AG09309 (cell line): ENCODE results near the gene TULP1.

Experiments
- DNase-seq: peaks from one replicate; pipeline ENCODE4 v3.0.0-alpha.2; 2010; ENCODE audit warnings: low read depth
- H3K4me3 ChIP-seq: 2 replicates; pipeline ENCODE4 v1.5.1; 2011; ENCODE audit warnings: mild to moderate bottlenecking, low read depth, low read length, moderate library complexity; ENCODE audit not compliant: control insufficient read depth
- CTCF ChIP-seq: IDR thresholded peaks from 2 replicates; pipeline ENCODE4 v1.5.1; 2011; ENCODE audit warnings: mild to moderate bottlenecking, low read depth, low read length, inconsistent platforms; ENCODE audit not compliant: insufficient read depth, control insufficient read depth; ENCODE audit errors: missing control alignments

TULP1 gene

GRCh38 chr6:35493307-35493983 is 19.3 kb downstream of the TULP1 start:
- DNase-seq, result no peak
- TF ChIP-seq CTCF, result no peak
- no peak overlapping the region for H3K4me3 ChIP-seq

- no peak overlapping the region for H3K4me3 ChIP-seq
- no peak for TF ChIP-seq CTCF
- DNase-seq, result no peak
Measured at GRCh38 chr6:35492974-35493284, 19.8 kb downstream of the TULP1 start.

DNA sequence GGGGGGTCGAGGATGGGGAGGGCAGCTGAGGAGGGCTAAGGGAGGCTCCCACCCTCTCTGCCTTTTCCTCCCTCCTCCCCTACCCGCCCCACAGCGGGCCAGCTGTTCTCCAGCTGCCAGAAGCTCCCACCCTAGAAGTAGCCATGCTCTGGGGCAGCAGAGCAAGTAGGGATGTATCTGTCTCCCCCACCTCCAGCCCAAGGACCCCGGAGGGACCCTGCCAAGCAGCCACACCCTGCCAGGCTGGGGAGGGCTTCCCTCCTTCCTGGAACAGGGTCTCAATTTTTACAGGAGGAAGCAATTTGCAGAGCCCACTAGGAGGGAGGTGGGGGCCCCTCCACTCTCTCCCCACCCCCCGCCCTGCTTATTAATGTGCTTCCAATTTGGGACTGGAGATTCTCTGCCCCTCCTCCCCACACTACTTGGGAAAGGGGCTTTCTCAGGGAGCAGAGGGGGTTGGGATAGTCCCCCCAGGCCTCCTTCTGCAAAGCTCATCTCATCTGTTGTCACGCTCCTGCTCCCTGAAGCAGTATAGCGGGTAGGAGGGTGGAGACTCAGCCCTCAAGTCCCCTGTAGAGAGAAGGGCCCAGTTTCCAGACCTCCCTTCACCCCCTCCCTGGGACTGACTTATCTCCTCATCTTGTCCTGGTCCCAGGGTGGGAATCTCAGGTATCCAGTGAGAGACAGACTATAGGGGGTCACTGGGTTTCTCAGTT is 20.3 kb downstream of the TULP1 start:
- no peak overlapping the region for H3K4me3 ChIP-seq
- TF ChIP-seq CTCF, result no peak
- DNase-seq, result no peak

DNA sequence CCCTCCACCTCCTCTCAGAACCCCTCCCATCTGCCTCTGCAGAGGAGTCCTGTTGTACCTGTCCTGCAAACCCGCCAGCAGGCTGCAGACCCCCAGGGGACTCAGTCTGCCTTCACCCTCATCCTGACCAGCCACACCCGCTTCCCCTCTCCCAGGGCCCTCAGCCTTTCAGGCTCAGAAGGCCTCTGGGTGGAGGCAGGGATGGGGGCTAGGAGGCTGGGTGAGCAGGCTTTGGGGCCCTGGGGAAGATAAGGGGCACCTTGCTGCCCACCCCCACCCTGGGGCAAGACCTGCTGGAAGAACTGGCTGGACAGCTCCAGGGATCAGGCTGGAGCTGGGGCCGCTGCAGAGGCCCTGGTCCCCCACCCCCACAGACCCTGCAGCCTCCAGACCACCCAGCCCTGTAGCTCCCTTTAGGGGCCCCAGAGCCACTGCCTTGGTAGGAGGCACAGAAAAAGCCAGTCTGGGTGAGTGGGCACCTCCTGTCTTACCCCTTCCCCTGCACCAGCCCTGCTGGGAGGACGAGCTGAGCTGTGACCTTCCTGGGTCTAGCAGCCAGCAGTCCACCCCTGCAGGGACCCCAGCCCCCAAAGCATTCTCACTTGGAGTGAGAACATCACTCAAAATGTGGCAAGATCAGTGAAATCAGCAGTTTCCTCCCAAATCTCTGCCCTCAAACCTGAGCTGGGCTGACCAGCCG is 21.0 kb downstream of the TULP1 start:
- no peak for TF ChIP-seq CTCF
- no peak for DNase-seq
- no peak overlapping the region for H3K4me3 ChIP-seq

DNA sequence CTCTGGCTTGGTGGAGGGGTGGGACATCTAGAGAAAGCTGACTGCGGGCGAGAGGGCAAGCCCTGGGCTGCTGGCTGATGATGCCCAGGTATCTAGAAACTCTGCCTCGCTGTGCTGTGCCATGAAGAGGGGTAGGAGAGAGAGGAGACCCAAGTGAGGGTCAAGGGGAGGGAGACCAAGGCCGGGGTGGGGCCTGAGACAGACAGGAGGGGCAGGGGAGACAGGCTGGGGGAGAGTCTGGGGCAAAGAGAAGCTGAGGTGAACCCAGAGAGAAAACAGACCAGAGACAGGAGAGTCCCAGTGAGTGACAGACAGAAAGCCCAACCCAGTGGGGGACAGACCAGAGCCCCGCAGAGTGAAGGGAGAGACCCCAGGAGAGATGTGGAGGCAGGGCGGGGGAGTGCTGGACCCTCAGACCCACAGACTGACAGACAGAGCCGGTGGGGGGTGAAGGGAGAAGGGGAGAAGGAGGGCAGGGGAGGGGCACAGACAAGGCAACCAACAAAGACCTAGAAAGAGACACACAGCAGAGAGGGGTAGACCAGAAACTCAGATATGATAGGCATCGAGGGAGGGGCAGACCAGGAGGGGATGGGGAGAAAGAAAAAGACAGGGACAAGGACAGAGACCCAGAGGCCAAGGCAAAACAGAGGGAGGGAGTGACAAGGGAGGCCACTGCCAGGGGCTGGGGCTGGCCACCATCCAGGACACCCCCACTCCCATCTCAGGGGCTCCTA is 21.7 kb downstream of the TULP1 start:
- no peak overlapping the region for H3K4me3 ChIP-seq
- no peak for DNase-seq
- TF ChIP-seq CTCF, result no peak

- no peak overlapping the region; the same call in 1 of the 2 replicates for H3K4me3 ChIP-seq
- DNase-seq, result no peak
Measured at GRCh38 chr6:35489995-35490791, 22.5 kb downstream of the TULP1 start.

More at GRCh38 chr6:35489995-35490791, 22.5 kb downstream of the TULP1 start:
- TF ChIP-seq CTCF, result no peak
